GM19043 (cell line): ENCODE data around the gene IGLL1.
"Not testable (repeated sequence)": the region's sequence is repeated elsewhere in the genome, so short reads cannot be mapped to it uniquely, and the experiment has no call there.

ENCODE experiments used
- ATAC-seq: cut with Tn5 transposase; IDR thresholded peaks from one replicate; pipeline ENCODE4 v1.9.1; 2021; ENCODE audit warnings: low read depth; ENCODE audit not compliant: unreplicated experiment

The IGLL1 gene

DNA sequence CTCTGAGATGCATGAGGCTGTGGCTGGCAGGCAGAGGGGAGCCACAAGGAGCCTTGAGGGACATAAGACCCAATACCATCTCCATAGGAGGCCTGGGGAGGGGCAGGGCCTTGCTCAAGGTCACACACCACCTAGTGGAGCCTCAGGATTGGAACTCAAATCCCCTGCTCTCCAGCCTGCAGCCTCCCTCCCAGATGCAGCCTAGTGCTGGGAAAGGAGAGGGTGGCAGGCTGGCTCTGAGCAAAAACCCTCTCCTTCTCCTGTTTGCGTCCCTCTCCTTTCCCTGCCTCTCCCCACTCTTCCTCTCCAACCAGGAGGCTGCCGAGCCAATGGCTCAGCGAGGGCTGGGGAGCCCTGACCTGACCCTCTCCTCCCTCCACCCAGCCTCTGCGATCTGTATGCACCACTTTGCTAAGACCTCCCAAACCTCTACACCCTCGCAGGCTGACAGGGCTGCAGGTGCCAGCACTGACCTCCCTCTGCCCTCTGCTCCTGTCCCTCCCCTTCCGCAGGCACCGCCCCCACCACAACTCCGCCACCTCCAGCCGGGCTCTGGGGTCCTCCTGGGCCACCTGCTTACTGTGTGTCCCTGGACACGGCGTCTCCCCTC, 14.7 kb downstream of the IGLL1 start:
- no peak for ATAC-seq

DNA sequence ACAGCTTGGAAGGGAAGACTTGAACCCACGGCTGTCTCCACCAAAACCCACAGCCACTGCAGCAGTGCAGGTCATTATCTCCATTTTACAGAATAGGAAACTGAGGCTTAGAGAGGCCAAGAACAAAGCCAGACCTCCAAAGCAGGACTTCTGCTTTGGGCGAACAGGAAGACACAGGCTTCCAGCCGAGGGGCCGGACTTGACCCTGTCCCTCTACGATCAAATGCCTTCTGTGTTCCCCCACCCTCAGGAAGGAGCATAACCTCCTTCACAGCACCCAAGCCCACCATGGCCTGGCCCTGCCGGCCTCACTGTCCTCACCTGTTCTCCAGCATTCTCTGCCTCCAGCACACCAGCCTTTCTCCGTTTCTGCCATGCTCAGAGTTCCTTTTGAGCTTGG, 15.8 kb downstream of the IGLL1 start:
- ATAC-seq = no peak

DNA sequence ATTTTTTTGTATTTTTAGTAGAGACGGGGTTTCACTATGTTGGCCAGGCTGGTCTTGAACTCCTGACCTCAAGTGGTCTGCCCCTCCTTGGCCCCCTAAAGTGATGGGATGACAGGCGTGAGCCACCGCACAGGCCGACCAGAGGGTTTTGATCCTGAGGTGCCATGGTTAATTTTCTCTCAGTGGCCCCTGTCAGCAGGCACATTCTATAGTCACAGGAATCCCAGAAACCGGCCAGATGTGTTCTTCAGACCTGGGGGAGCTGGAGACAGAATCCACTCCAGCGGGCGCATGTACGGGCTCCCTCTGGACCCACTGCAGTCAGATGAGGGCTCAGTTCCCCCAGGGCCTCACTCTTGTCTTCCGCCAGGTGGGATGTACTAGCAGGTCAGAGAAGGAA, 17.0 kb downstream of the IGLL1 start:
- ATAC-seq = no peak

DNA sequence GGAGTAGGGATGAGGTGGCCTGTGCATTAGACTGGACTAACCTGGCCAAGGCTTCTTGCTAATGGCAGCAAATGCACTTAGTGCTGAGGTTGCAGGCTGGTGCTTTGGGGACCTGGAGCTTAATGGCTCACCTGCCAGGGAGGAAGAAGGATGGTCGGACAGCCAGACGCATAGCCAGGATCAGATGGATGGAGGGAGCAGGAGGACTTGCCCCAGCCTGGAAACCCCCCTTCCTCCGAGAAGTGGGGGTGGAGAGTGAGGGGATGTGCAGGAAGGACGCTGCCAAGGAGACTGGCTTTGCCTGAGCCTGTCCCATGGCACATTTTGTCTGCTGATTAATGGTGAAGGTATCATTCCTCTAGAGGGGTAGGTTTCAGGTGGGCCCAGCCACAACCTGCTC, 17.9 kb downstream of the IGLL1 start:
- no peak for ATAC-seq

DNA sequence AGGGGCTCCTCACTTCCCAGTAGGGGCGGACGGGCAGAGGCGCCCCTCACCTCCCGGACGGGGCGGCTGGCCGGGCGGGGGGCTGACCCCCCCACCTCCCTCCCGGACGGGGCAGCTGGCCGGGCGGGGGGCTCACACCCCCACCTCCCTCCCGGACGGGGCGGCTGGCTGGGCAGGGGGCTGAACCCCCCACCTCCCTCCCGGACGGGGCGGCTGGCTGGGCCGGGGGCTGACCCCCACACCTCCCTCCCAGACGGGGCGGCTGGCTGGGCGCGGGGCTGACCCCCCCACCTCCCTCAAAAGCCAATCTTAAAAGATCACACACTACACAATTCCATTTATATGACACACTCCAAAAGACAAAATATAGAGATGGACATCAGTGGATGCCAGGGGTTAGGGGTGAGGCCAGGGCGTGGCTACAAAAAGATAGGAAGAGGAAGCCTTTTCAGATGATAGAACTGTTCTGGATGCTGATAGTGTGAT, 19.0 kb downstream of the IGLL1 start:
- not testable (repeated sequence) for ATAC-seq

DNA sequence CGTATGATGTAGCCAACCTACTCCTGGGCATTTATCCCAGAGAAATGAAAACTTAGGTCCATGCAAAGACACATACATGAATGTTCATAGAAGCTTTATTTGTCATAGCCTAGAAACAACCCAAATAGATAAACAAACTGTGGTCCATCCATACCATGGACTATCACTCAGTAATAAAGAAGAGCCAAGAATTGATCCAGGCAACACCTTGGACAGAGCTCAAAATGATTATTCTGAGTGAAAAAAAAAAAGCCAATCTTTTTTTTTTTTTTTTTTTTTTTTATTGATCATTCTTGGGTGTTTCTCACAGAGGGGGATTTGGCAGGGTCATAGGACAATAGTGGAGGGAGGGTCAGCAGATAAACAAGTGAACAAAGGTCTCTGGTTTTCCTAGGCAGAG, 19.9 kb downstream of the IGLL1 start:
- ATAC-seq = not testable (repeated sequence)

DNA sequence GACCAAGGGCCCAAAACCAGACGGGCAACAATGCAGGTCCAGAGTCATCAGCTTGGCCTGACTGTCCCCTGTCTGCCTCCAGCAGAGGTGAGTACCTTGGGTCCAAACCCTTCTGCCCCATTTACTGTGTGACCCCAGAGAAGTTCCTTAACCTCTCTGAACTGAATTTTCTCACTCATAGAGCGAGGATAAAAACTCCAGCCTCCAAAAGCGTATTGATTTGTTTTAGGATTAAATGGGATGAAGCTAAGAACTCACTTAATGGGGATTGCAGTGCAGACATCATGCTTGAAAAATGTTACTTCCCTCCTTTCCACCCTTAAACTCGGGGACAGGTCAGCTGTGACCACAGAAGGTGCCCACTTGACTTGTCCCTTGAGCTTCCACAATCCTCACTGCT, 22.6 kb downstream of the IGLL1 start:
- no peak for ATAC-seq

DNA sequence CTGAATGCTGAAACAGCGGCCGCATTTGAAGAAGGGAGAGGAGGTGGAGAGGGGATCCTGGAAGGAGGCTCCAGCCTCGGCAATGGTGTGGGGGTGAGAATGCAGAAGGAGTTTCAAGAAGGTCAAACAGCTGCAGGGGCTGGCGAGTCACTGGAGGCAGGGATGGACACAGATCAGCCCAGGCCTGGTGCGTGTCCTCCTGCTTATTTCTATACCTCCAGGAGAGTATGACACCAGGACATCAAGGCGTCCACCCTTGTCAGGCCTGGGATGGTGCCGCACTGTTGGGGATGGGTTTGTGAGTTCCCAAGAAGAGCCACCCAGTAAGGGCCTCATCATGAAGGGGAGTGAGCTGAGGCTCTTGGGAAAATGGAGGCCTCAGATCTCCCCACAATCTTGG, 23.1 kb downstream of the IGLL1 start:
- ATAC-seq = no peak

DNA sequence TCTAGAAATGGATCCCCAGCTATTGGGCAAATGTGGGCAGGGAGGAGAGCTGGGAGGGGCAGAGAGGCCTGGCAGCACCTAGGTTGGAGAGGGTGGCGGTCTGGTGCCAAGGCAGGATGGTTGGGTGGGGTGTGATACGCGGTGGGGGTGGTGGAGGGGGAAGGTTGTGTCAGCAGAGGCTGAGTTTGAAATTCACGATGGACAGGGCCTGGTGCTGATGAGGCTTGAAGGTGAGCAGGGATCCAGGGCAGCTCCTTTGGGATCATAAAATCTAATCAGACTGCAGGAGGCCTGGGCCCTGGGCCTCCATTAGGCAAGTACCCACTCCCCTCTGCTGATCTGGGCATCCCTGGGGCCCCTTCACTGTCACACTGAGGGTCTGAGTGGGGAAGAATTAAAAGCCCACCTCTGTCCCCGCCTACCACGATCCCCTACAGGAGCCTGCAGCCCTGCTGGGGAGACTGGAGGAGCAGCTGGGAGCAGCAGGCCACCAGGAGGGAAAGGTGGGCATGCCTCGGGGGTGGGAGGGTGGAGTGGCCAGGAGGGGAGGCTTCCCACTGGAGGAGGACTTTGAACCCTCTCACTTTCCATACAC, 24.0 kb downstream of the IGLL1 start:
- ATAC-seq = no peak

DNA sequence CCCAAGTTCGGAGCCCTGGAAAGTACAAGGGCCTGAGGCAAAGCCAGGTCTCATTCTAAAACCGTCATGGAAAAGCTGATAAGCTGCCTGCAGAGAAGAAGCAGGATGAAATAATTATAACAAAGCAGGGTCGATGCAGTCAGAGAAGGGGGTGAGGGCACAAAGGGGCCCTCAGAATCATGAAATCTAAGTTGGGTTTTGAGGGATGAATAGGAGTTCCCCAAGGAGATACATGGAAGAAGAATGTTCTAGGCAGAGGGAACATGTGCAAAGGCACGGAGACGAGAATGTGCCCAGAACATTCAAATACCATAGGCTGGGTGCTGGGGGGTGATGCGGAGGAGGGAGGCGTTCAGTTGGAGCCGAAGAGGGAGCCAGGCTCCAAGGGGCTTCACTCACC, 25.0 kb downstream of the IGLL1 start:
- no peak for ATAC-seq

DNA sequence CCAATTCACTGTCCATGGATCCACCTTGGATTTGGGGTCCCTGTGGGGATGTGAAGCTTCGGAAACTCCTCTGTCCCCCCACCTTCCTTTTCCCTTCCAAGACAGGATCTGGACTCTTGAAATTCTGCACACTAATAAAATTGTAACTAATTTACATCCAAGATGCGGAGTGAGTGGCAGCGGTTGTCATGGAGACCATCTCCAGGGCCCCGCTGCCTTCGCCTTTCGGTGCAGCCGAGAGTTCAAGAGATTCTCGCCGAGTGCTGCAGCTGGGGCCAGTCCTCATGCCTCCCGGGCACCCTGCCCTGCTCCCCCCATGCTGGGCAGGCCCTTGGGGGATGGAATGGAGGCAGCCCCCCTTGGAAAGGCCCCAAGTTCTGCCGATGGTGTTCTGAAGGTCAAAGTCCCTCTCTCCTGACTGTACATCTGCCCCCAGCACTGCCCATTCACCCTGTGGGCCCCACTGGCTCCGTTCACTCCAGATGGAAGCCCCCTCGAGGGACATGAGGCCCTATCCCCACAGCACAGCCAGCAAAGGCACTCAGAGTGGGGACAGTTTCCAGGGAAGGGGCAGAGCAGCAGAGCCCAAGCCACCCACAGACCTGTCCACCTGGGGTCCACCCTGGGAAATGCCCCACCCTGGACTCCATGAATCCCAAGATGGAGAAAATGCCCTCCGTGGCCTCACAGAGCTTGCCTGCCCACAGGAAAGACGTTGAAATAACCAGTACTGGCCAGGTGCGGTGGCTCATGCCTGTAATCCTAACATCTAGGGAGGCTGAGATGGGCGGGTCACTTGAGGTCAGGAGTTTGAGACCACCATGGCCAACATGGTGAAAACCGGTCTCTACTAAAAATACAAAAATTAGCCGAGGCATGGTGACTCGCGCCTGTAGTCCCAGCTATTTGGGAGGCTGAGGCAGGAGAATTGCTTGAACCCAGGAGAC, 25.9 kb downstream of the IGLL1 start:
- no peak for ATAC-seq

DNA sequence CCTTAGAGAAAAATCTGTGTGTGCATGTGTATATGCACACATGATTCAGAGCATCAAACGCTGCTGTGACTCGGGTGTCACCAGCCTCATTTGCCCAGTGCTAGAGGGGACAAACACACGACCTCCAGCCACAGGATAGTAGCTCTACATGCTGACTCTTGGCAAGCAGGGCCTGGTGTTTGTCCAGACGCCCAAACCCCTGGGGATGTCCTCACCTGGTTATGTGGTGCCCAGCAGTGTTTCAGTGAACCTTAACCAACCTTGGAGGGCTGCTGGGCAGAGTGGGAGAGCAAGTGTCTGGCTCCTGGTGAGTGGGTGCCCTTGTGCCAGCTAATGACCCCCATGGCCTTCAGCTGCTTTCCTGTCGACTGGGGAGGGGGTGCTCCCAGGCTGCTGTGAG, 26.7 kb downstream of the IGLL1 start:
- no peak for ATAC-seq

DNA sequence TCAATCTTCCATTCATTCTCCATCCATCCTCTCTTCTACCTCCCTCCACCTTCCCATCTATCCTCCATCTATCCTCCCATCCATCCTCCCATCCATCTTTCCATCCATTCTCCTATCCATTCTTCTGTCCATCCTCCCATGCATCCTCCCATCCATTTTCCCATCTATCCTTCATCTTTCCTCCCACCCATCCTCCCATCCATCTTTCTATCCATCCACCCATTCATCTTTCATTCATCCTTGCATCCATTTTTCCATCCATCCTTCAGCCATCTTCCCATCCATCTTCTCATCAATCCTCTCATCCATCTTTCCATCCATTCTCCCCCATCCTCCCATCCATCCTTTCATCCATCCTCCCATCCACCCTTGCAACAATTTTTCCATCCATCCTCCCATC, 27.5 kb downstream of the IGLL1 start:
- ATAC-seq = no peak

DNA sequence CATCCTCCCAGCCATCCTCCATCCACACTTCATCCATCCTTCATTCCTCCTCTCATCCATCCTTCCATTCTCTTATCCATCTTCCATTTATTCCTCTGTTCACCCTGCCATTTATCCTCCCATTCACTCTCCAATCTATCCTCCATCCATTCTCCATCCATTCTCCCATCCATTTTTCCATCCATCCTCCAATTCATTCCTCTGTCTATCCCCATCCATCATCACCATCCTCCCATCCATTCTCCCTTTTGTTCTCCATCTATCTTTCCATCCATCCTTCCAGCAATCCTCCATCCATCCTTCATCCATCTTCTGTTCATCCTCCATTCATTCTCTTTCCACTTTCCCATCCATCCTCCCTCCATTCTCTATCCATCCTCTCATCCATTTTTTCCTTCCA, 28.7 kb downstream of the IGLL1 start:
- ATAC-seq = no peak

DNA sequence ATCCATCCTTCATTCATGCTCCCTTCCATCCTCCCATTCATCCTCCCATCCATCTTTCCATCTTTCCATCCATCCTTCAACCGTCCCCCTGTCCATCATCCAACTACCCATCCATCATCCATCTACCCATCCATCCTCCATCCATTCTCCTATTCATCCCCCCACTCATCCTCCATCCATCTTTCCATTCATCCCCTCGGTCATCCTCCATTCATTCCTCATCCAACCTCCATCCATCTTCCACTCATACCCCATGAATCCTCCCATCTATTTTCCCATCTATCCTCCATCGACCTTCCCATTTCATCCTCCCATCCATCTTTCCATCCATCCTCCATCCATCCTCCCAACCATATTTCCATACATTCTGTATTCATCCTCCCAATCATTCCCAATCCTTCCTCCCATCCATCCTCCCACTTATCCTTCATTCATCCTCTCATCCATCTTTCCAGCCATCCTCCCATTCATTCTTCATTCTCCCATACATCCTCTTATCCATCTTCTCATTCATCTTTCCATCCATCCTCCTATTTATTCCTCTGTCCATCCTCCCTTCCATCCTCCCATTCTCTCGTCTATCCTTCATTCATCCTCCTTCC, 29.9 kb downstream of the IGLL1 start:
- ATAC-seq = no peak

DNA sequence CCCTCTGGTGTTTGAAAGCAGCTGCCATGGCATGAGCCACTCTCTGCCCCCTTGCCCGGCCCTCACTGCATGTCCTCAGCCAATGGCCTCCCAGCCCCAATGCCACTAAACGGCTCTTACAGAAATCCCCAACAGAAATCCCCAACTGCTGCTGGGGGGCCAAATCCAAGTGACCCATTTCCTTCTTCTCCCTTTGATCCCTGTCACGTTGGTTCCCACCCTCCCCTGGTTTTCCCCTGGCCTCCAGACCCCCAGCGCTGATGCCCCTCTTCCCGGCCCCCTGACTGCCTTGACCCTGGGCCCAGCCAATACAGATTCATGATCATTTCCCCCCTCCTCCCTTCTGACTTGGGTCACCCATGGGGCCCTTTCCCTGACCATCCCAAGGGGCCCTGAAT, 30.9 kb downstream of the IGLL1 start:
- no peak for ATAC-seq

DNA sequence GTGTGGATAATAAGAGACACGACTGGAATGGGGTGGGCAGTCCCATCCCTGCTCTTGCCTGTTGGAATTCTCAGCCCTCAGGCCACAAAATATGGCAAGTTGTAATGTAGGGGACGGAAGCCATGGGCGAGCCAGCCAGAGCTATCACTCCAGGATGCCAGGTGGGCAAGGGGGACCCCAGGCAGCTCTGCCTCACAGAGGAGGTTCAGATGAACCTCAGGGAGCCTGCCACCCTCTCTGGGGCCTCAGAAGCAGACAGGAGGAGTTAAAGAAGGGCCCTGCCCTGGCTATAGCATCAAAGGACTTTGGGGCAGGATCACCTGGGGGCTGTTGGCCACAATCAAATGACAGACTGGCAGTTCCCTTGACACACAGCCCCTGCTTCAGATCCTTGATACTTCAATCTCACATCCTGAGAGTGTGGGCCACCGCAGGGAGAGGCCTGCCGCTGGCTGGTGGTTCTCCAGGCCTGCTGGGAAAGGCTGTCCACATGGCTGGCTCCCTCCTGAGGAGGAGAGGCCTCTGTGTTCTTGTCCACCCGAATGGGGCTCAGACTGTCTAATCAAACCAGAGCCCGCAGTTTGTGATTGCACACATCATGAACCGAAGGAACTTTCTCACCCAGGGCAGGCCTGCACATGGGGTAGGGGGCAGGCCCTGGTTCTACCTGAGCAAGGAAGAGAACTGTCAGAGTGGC, 31.4 kb downstream of the IGLL1 start:
- no peak for ATAC-seq

DNA sequence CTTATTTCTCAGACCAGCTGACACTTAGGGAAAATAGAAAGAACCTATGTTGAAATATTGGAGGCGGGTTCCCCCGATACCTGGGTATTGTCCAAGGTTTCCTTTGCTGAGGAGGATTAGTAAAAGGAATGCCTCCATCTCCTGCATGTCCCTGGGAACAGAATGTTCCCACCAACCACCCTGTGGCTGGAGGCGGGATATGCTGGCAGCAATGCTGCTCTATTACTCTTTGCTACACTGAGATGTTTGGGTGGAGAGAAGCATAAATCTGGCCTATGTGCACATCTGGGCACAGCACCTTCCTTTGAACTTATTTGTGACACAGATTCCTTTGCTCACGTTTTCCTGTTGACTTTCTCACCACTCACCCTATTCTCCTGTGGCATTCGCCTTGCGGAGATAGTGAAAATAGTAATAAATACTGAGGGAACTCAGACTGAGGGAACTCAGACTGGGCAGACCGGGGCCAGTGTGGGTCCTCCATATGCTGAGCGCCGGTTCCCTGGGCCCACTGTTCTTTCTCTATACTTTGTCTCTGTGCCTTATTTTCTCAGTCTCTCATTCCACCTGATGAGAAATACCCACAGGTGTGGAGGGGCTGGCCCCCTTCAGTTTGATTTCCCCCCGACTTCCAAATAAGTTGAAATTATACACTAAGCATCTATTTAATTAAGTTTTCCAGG, 32.1 kb downstream of the IGLL1 start:
- ATAC-seq = no peak

DNA sequence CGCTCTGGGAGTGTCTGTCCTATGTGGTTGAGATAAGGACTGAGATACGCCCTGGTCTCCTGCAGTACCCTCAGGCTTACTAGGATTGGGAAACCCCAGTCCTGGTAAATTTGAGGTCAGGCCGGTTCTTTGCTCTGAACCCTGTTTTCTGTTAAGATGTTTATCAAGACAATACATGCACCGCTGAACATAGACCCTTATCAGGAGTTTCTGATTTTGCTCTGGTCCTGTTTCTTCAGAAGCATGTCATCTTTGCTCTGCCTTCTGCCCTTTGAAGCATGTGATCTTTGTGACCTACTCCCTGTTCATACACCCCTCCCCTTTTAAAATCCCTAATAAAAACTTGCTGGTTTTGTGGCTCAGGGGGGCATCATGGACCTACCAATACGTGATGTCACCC, 32.7 kb downstream of the IGLL1 start:
- not testable (repeated sequence) for ATAC-seq

DNA sequence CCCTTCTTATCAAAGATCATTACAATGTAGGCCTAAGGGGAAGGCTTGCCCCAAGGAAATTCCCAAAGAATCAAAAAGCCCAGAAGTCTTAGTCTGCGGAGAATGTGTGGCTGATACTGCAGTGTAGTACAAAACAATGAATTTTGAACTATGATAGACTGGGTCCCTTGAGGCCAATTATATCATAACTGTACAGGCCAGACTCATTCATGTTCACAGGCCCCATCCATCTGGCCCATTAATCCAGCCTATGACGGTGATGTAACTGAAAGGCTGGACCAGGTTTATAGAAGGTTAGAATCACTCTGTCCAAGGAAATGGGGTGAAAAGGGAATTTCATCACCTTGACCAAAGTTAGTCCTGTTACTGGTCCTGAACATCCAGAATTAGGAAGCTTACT, 35.2 kb downstream of the IGLL1 start:
- ATAC-seq = no peak
